Activated CD4-positive, alpha-beta T cell treated with anti-CD3 and anti-CD28 coated beads, Interleukin-2, amount 50 U/mL, for 4 hours (primary cell): ENCODE data around the gene MGLL.

Experiments used
- DNase-seq, 2 experiments: peaks; one replicate each; pipeline ENCODE4 v3.0.0-alpha.2; 2020

MGLL gene

DNA sequence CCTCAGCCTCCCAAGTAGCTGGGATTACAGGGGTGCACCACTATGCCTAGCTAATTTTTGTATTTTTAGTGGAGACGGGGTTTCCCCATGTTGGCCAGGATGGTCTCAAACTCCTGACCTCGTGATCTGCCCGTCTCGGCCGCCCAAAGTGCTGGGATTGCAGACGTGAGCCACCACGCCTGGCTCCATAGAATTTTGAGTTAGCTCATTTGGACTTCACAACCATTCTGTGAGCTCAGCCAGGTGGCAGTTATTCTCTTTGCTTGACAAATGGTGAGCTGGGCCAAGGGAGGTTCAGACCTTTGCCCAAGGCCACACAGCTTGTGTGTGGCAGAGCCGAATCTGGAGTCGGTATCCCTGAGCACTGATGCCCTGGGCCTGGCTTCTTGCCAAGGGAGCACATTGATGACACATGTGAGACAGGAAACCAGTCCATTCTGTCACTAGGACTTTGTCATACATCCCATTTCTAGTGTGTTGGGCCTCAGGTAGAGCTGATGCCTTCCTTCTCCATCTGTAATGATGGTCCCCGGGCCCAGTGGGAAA lies 175.7 kb downstream of the MGLL start:
- no peak for DNase-seq

DNA sequence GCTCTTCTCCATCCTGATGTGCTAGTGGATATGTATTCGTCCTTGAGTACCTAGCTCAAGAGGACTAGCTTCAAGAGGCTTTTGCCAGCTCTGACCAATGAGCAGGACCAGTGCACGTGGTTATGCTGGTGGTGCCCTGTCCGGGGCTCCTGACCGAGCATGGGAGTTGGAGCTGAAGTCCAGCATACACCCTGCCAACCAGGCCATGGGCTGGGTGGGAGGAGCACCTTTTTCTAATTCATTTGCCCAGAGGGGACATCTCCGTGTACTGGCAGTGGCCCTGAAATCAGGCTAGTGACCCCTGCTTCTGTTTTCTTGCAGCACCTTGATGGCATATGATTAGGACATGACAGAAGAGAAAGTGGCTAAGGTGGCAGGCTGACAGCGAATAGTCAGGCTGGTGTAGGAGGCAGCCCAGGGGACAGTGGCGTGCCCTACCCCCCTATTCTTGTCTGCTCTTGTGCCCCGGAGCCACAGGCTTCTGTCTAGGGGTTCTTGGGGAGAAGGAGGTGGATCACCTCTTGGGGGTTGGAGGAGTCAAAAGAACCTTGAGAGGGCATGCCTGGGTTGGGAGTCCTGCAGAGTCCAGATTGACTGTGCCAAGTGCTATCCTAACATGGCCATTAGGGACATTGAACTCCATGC lies 176.8 kb downstream of the MGLL start:
- no peak for DNase-seq

DNA sequence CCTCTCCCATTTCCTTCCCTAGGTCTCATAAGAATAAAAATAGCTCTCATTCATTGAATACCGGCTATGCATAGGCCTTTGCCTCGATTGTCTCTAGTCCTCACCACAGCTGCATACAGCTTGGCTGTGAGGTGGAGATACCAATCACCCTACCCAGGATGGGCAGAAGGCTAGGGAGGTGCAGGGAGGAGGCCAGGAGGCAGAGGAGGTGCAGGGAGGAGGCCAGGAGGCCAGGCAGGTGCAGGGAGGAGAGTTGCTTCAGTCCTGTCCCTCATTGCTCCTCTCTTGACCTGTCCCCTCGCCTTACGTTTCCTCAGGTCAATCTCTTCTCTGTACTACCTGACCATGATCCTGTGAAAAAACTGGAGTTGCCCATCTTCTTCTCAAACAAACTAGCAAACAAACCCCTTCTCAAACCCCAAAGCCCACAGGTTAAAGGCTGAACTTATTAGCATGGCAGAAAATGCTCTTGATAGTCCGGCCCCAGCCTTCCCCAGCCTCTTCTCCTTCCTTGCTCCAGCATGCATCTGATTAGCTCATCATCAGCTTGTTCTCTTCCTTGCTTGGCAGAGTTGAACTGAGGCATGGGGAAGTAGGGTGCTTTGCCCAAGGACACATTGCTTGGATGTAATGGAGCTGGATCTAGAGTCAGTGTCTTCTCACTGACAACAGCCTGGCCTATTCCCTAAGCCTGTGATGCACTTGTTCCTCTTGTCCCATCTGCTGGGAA lies 177.5 kb downstream of the MGLL start:
- DNase-seq: no peak

DNA sequence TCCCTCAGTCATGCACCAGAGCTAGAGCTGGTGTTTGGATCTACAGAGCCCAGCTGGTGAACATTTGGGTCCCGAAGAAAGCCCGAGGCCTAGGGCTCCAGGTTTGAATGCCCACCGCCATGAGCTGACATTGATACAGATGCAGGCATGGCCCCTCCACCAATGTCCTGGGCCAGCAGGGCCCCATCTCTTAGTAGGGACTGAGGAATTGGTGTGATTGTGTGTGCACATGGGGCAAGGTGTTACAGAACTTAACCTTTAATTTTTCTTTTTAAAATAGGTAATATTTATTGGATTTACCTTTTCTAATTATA lies 182.3 kb downstream of the MGLL start:
- no peak for DNase-seq

DNA sequence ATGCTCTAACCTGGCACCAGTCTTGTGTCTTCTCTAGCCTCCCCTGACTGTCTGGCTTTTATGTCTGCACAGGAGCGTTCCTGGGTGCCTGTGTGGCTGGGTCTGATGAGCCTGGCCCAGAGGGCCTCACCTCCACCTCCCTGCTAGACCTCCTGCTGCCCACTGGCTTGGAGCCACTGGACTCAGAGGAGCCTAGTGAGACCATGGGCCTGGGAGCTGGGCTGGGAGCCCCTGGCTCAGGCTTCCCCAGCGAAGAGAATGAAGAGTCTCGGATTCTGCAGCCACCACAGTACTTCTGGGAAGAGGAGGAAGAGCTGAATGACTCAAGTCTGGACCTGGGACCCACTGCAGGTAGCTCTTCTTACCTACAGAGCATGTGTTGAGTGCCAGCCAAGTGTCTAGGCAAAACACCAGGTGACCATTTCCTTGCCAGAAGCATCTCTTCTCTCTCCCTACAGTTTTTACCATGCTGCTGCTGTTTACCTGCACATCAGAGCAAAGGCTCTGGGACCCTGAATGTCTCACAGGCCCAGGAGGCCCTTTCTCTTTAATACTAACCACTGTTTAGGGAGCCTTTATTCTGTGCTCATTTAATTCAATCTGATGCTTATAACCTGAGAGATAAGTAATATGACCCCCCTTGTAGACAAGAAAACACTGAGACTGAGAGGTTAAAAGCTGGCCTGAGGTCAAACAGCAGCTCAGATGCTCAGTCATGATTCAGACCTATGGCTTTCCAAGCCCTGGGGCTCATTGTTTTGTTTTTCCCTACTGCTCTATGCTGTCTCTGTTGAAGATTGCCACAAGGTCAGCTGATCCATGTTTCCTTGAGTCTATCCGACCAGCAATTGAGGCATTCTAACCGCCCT lies 182.9 kb downstream of the MGLL start:
- no peak for DNase-seq
